GM21786 (cell line): ENCODE results near the gene ZMIZ1.

ENCODE experiments used
- ATAC-seq: cut with Tn5 transposase; IDR thresholded peaks from one replicate; pipeline ENCODE4 v1.9.1; 2021; ENCODE audit not compliant: unreplicated experiment

The ZMIZ1 gene

DNA sequence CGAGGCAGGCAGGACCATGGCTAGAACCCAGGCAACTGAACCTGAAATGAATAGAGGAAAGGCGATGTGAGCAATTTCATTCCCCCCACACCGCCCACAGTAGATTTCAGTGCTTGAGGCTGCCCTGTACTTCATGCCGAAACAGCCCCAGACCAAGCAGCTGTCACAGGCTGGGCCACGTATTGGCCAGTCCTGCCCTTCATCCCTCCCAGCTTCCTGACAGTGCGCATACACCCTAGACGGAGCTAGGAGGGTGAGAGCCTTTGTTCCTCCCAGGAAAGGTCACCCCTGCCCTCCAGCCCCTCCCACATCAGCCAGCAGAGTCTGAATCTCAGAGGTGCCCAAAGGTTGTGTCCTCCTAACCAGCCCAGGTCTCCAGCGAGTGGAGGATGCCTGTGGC is 98.8 kb downstream of the ZMIZ1 start:
- ATAC-seq, result no peak

DNA sequence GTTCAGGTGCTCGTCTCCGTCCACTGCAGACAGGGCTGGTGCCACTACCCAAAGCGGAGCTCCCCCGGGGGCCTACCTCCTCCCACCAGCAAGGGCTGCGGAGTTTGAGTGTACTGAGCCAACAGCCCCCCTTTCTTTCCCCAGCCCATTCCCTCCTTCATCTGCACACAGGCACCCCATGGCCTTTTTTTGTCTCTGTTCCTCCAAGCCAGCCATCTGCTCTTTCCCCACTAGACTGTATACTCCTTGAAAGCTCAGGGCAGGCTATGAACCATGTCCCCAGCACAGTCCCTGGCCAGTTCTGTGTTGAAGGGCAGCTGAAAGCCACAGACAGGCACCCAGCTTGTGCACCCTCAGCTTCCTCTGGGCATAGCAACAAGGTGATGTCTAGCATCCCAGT is 99.4 kb downstream of the ZMIZ1 start:
- ATAC-seq, result no peak

DNA sequence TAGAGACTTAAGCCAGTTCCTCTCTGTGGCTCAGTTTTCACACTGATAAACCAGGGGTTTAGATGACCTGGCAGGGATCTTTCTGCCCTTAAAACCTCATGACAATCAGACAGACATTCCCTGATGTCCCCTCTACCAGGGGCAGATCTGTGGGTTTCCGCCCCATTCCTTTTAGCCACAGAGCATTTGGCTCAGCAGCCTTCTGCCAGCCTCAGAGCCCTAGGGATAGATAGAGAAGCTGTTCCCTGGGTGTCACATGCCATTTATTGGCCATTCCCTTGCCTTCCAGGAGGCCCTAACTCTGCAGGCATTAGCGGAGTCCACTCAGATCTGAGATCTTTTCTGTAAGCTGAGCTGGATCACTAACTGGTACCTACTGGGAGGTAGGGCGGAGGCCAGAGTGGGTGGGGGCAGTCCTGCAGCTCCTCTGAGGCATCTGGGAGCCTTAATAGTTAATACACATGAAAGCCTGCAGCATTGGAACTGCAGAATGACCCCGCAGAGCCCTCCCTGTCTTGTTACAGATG is 101.5 kb downstream of the ZMIZ1 start:
- no peak for ATAC-seq

- ATAC-seq, result no peak
Observed at GRCh38 chr10:79170993-79171392, 102.2 kb downstream of the ZMIZ1 start.

DNA sequence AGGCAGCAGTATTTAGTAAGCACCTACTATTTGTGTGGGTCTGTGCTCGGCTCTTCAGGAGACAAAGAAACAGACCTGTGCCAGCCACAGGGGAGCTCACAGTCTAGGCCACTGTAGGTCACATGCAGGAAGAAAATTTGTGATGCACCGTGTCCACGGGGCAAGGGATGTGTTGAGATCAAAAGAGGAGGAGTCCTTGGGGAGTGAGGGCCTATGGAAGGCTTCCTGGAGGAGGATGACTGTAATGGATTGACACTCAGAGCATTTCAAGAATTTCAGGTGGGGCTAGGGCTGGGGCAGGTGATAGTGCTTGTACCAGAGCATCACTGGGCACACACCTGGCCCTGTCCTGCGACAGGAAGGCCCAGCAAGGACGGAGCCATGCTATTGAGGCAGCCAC is 102.7 kb downstream of the ZMIZ1 start:
- no peak for ATAC-seq

GRCh38 chr10:79172881-79173280 is 104.1 kb downstream of the ZMIZ1 start:
- ATAC-seq, result no peak

GRCh38 chr10:79173582-79174262 is 105.0 kb downstream of the ZMIZ1 start:
- ATAC-seq, result no peak

DNA sequence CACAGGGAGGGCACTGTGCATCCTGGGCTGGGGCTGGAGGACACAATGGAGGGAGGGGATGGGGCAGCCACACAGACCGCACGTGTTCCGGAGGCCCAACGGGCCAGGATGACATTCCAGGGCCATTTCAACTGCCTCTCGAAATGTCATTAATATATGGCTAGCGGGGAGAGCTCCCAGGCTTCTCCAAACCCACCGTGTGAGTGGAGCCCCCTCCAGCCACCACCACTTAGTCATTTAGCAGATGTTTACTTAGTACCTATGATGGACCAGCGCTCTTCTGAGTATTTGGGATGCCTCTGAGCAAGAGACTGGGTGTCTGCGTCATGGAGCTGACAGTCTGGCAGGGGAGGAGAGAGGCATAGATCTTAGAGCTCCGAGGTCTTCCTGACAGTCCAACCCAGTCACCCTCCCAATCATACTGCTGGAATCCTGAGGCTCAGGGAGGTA is 107.3 kb downstream of the ZMIZ1 start:
- no peak for ATAC-seq

GRCh38 chr10:79176949-79177602 is 108.3 kb downstream of the ZMIZ1 start:
- no peak for ATAC-seq

DNA sequence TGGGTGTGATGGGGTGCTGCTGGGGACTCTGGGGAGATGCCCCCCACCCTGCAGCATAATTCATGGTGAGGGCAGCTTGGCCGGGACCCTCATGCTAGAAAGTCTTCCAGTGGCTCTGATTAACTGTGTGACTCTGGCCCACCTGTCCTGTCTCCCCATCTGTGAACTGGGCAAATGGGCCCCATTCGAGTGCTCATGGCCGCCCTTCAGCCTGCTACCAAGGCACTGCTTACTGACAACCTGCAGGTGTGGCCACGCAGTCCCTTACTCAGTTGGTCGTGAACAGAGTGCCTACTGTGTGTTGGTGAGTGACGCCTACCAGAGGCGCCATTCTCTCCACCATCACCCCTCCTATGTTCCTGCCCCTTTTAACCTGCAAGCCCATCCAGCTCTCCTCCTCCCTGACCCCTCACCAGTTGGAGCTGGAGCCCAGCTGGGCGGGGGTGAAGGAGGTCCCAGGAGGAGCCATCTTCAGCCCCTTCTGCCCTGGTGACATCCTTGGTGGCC is 109.4 kb downstream of the ZMIZ1 start:
- ATAC-seq, result no peak

- ATAC-seq, result no peak
Observed at GRCh38 chr10:79178614-79179163, 109.9 kb downstream of the ZMIZ1 start.

DNA sequence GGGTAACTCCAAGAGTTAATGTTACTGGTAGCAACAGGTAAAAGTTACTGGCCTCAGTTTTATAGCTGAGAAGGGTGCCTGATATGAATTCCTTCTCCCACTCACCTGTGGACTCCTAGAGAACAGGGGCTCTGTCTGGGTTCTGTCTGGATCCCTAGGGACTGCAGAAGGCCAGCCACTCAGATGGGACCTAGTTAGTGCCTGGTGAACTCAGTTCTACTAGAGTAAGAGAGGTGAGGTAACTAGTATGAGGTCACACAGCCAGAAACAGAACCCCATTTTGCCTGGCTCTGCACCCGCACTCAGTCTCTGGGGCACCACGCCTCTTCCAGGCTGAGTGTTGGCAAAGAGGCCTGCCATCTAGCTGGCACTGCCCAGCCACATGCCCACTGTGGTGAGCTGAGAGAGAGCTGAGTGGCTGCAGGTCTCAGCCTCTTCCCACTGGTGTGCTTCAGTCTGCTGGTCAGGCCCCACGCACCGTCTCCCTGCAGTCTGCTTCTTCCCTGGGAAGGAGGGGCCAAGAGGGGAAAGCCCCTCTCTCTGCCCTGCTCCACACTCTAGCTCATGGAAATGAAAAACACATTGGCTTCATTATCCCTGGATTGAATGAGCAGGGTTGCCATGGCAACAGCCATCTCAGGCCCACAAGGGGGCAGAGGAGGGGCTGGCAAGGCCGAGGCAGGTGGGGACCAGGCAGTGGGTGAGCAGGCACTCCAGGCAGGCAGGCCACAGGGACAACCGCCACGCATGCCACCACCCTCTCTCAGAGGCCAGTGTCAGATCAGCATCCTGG is 110.6 kb downstream of the ZMIZ1 start:
- ATAC-seq, result no peak

- no peak for ATAC-seq
Observed at GRCh38 chr10:79179957-79180309, 111.2 kb downstream of the ZMIZ1 start.

GRCh38 chr10:79180414-79181221 is 111.9 kb downstream of the ZMIZ1 start:
- ATAC-seq, result no peak

DNA sequence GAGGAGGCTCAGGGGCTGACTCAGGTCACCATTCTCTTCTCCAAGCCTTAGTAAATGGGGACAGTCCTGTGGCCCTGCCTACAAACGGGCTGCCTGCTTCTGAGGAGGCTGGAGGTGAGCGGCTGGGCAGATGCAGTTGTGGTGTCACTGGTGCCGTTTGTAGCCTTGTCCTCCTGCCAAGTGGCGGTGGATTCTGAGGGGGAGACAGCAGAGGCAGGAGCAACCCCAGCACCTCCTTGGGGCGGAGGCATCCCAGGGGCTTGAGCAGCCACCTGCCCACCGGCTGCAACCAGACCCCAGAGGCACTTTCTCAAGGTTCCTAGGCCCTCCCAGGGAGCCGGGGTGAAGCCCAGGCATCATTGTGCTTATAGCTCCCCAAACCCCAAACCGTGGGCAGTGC is 112.5 kb downstream of the ZMIZ1 start:
- no peak for ATAC-seq

GRCh38 chr10:79181698-79182521 is 113.1 kb downstream of the ZMIZ1 start:
- no peak for ATAC-seq

GRCh38 chr10:79182781-79183467 is 114.2 kb downstream of the ZMIZ1 start:
- ATAC-seq, result no peak

DNA sequence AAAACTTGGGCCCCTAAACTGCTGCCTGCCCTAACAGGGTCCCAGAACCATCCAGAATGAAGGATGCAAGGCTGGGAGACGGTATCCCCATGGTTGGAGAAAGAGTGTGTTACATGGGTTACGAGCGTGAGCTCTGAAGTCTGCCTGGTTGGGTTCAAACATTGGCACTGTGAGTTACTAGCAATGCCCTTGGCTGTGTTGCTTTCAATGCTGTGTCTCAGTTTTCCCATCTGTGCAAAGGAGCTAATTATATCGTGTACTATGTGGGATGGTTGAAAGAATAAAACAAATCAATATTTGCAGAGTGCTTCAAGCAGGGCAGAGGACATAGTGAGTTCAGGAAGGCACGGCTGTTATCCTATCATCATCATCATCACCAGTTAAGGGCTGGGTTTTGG is 114.7 kb downstream of the ZMIZ1 start:
- no peak for ATAC-seq

DNA sequence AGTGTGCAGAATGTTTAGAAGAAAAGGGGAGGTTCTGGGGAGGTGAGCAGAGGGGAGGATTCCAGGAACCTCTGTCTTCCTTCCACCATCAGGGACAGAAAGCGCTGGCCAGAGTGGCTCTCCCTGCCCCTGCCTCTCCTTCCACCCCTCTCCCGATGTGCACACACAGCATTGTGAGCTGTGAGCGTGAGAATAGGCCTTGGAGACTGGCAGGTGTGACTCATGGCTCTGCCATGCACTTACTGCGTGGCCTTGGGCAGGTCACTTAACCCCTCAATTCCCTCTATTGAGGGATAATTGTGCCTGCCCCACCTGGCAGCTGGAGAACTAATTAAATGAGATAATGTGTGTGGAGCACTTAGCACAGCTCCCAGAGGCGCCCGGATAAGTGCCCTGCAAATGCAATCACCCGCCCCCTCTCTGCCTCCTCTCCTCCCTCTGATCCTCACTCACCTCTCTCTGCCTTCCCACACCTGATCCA is 115.4 kb downstream of the ZMIZ1 start:
- no peak for ATAC-seq
